A673 (cell line): ENCODE measurements around the gene BTBD9. TPM values are rescaled to one million over a fixed set of nuclear protein-coding genes. Genes with fewer than 3 reads are reported as not detected.

ENCODE experiments used
- BruUV-seq: library from RNA; stranded (reverse); fragments of 400-500 nt; replicated peaks from 2 replicates; lab custom pipeline; 2021; lab: Mats Ljungman, UMichigan
- CTCF ChIA-PET: fragments of 300-600 bp; sonication (Branson Sonifier 250); formaldehyde crosslinking; loops from one replicate; lab custom pipeline; 2022; ENCODE audit warnings: antibody characterized with exemption; lab: Charles Lee
- POLR2A ChIA-PET: fragments of 300-600 bp; sonication (Branson Sonifier 250); formaldehyde crosslinking; loops from one replicate; lab custom pipeline; 2022; ENCODE audit warnings: antibody characterized with exemption; ENCODE audit not compliant: low non-redundant PET; lab: Charles Lee
- DNase-seq: peaks from one replicate; pipeline ENCODE4 v3.0.0-alpha.2; 2015; ENCODE audit warnings: low spot score
- H3K27ac ChIP-seq: fragments of 200-600 bp; sonication (generic); 2 replicates; pipeline ENCODE4 v1.5.1; 2016; ENCODE audit warnings: mixed run types, low read depth, mild to moderate bottlenecking, mixed read lengths, antibody characterized with exemption, low read length; ENCODE audit not compliant: poor library complexity, severe bottlenecking
- H3K27me3 ChIP-seq: fragments of 200-600 bp; sonication (generic); replicated peaks from 2 replicates; pipeline ENCODE4 v1.6.1; 2017; ENCODE audit warnings: mixed run types, low read depth, mild to moderate bottlenecking, mixed read lengths, antibody characterized with exemption, low read length; ENCODE audit not compliant: insufficient read depth, poor library complexity
- H3K36me3 ChIP-seq: fragments of 200-600 bp; sonication (generic); 2 replicates; pipeline ENCODE4 v1.6.1; 2016; ENCODE audit warnings: mixed run types, mild to moderate bottlenecking, mixed read lengths, antibody characterized with exemption, low read length; ENCODE audit not compliant: insufficient read depth, poor library complexity, severe bottlenecking
- H3K4me1 ChIP-seq: fragments of 200-600 bp; sonication (generic); 2 replicates; pipeline ENCODE4 v1.6.1; 2017; ENCODE audit warnings: mixed run types, mild to moderate bottlenecking, mixed read lengths, antibody characterized with exemption, low read length; ENCODE audit not compliant: insufficient read depth, poor library complexity, severe bottlenecking
- H3K4me3 ChIP-seq: fragments of 200-600 bp; sonication (generic); 2 replicates; pipeline ENCODE4 v1.5.1; 2016; ENCODE audit warnings: low read depth, mixed run types, mild to moderate bottlenecking, mixed read lengths, low read length; ENCODE audit not compliant: poor library complexity, severe bottlenecking
- H3K9me3 ChIP-seq: fragments of 200-600 bp; sonication (generic); 2 replicates; pipeline ENCODE4 v1.6.1; 2016; ENCODE audit warnings: mixed run types, low read depth, mild to moderate bottlenecking, mixed read lengths, antibody characterized with exemption, low read length; ENCODE audit not compliant: poor library complexity, severe bottlenecking
- EZH2 ChIP-seq: fragments of 200-600 bp; sonication (generic); IDR thresholded peaks from 2 replicates; pipeline ENCODE4 v1.6.1; 2017; ENCODE audit warnings: borderline replicate concordance, low read depth, mild to moderate bottlenecking, mixed read lengths, antibody characterized with exemption, low read length; ENCODE audit not compliant: poor library complexity, severe bottlenecking
- intact Hi-C: fragments of 100-400 bp; cut with micrococcal nuclease; formaldehyde crosslinking; loops from one replicate; pipeline ENCODE4 v1.10.0; 2022; ENCODE audit not compliant: unreplicated experiment
- total RNA-seq: library from RNA; stranded (reverse); gene quantifications from 2 replicates; pipeline ENCODE4 v1.2.3, GENCODE V29; 2021
- TF ChIP-seq, protein P1 (sequence below): fragments of 300-800, 200-600 bp; sonication (generic); conservative IDR thresholded peaks from 2 replicates; pipeline ENCODE4 v1.5.1; 2017; ENCODE audit warnings: low read depth, mild to moderate bottlenecking, antibody characterized with exemption, low read length, moderate library complexity, mixed read lengths

BTBD9 gene
- total RNA-seq, 1 experiment from 2014 or later: 8.0 TPM

DNA sequence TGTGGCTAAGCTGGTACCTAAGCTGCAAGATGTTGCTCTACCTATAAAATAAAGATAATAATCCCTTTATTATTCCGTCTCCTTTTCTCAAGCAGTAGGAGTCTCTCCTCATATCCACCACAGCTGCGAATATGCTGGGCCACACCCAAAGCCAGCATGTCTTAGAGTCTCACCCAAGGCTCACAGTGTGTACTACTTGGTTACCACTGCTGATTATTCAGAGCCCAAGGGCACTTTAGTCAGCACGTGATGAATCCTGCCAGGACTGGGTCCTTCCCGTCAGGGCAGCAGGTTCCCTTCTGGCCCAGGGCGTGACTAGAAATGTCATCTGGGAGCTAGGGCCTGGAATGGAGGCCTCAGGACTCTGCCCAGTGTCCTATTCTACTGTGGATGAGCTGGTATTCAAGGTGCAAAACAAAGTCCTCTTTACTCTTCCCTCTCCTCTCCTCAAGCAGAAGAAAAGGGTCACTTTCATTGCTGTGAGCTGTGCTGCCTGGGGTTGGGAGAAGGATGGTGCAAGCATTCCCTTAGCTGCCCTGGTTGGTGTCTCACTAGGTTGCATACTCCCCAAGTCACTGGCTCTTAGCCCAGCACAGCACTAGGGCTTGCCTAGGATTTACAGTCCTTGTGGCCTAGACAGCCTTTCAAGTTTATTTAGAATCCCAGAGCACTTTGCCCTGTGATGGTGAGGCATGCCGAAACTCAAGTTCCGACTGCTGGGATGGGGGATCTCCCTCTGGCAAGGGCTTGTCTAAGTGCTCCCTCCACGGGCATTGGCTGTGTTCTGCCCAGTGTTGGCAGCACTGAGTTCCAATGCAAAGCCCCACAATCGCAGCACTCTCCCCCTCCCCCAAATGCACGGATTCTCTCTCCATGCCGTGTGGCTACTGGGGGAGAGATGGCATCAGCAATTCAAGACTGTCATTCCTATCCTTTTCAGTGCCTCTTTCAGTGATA lies 320.2 kb downstream of the BTBD9 start:
- DNase-seq: no peak
- H3K9me3 ChIP-seq: no peaks in the 10 kb centered on the region
- no peak overlapping the region for H3K4me3 ChIP-seq
- BruUV-seq: no TSS peak
- intact Hi-C loops: no loop called here
- no peak for TF ChIP-seq EZH2
- TF ChIP-seq, protein P1, sequence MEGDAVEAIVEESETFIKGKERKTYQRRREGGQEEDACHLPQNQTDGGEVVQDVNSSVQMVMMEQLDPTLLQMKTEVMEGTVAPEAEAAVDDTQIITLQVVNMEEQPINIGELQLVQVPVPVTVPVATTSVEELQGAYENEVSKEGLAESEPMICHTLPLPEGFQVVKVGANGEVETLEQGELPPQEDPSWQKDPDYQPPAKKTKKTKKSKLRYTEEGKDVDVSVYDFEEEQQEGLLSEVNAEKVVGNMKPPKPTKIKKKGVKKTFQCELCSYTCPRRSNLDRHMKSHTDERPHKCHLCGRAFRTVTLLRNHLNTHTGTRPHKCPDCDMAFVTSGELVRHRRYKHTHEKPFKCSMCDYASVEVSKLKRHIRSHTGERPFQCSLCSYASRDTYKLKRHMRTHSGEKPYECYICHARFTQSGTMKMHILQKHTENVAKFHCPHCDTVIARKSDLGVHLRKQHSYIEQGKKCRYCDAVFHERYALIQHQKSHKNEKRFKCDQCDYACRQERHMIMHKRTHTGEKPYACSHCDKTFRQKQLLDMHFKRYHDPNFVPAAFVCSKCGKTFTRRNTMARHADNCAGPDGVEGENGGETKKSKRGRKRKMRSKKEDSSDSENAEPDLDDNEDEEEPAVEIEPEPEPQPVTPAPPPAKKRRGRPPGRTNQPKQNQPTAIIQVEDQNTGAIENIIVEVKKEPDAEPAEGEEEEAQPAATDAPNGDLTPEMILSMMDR: no peak
- POLR2A ChIA-PET: no interaction called here
- no peak overlapping the region for H3K27ac ChIP-seq
- H3K27me3 ChIP-seq: no peaks in the 10 kb centered on the region
- no peaks in the 10 kb centered on the region for H3K36me3 ChIP-seq
- H3K4me1 ChIP-seq: no peaks in the 10 kb centered on the region
- CTCF ChIA-PET: no interaction called here

DNA sequence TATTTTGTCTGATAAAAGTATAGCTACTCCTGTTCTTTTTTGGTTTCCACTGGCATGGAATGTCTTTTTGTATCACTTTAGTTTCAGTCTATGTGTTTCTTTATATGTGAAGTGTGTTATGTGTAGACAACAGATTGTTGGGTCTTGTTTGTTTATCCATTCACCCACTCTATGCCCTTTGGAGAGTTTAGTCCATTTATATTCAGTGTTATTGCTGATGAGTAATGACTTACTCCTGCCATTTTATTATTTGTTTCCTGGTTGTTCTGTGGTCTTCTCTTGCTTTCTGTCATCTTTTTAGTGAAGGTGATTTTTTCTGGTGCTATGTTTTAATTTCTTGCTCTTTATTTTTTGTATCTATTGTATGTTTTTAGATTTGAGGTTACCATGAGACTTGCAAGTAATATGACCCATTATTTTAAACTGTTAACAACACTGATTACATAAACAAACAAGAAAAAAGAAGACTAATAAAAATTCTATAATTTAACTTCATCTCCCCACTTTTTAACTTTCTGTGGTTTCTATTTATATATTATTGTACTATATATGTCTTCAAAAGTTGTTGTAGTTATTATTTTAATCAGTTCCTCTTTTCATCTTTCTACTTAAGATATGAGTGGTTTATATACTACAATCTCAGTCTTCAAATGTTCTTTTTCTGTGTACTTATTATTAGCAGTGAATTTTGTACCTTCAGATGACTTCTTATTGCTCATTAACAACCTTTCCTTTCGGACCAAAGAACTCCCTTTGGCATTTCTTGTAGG lies 323.4 kb downstream of the BTBD9 start:
- DNase-seq: no peak
- Histone ChIP-seq H3K27me3 (no peaks in the 10 kb centered on the region), H3K36me3 (no peaks in the 10 kb centered on the region), H3K4me1 (no peaks in the 10 kb centered on the region), H3K9me3 (no peaks in the 10 kb centered on the region), H3K4me3 (no peak overlapping the region), H3K27ac (no peak overlapping the region)
- ChIA-PET POLR2A (no interaction called here), CTCF (no interaction called here)
- TF ChIP-seq, protein P1: no peak
- no peak for TF ChIP-seq EZH2
- intact Hi-C loops: no loop called here
- BruUV-seq: no TSS peak

DNA sequence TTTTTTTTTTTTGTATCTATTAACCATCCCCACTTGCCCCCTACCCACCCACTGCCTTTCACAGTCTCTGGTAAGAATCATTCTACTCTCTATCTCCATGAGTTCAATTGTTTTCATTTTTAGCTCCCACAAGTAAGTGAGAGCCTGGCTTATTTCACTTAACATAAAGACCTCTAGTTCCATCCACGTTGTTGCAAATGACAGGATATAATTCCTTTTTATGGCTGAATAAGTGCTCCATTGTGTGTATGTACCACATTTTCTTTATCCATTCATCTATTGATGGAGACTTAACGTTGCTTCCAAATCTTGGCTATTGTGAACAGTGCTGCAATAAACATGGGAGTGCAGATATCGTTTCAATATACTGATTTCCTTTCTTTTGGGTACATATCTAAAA lies 328.5 kb downstream of the BTBD9 start:
- POLR2A ChIA-PET: no interaction called here
- intact Hi-C loops: no loop called here
- H3K9me3 ChIP-seq: no peaks in the 10 kb centered on the region
- no peak overlapping the region for H3K4me3 ChIP-seq
- BruUV-seq: no TSS peak
- H3K4me1 ChIP-seq: no peaks in the 10 kb centered on the region
- no peaks in the 10 kb centered on the region for H3K36me3 ChIP-seq
- TF ChIP-seq, protein P1: no peak
- TF ChIP-seq EZH2: no peak
- H3K27me3 ChIP-seq: no peaks in the 10 kb centered on the region
- no peak overlapping the region for H3K27ac ChIP-seq
- no peak for DNase-seq
- CTCF ChIA-PET: no interaction called here
